Measurements from ENCODE around the gene PDCD7. TPM values are rescaled to one million over a fixed set of nuclear protein-coding genes. Genes with fewer than 3 reads are reported as not detected.

Gene PDCD7
- total and polyA plus RNA-seq, 5 donors, result 13.0 to 20.9 (median 15.9) TPM

- no peaks in the 10 kb centered on the region for H3K27me3 ChIP-seq (ENCODE audit: control insufficient read depth, insufficient read depth)
- peaks cover 22% of the 10 kb centered on the region for H3K4me1 ChIP-seq (ENCODE audit: control insufficient read depth, insufficient read depth, low read length)
- H3K4me3 ChIP-seq (ENCODE audit: low read length), result no peak overlapping the region
- no peaks in the 10 kb centered on the region for H3K9me3 ChIP-seq (ENCODE audit: control insufficient read depth, low read length)
- intact Hi-C loops (cut with DNase I), result no loop called here
- peak; percentile 9 to 30 for ATAC-seq
- H3K27ac ChIP-seq (ENCODE audit: low read length), result peak overlapping the region; percentile 74
- WGBS, result 20% methylated on average over 1 of the region's 1 CpG
- DNase-seq, result peak in 2 of 3 donors; percentile 45 to 72
Measured at GRCh38 chr15:65072027-65072426, 61.6 kb downstream of the PDCD7 start.

- H3K27me3 ChIP-seq (ENCODE audit: control insufficient read depth, insufficient read depth), result no peaks in the 10 kb centered on the region
- intact Hi-C loops (cut with DNase I), result no loop called here
- DNase-seq, result peak; percentile 67 to 87 (median 86)
- no peaks in the 10 kb centered on the region for H3K9me3 ChIP-seq (ENCODE audit: control insufficient read depth, low read length)
- H3K4me1 ChIP-seq (ENCODE audit: control insufficient read depth, insufficient read depth, low read length), result peaks cover 22% of the 10 kb centered on the region
- peak overlapping the region; percentile 74 for H3K27ac ChIP-seq (ENCODE audit: low read length)
- WGBS, result 24% methylated on average over 5 of the region's 5 CpGs
- H3K4me3 ChIP-seq (ENCODE audit: low read length), result no peak overlapping the region
- peak; percentile 64 to 73 for ATAC-seq
Measured at GRCh38 chr15:65071381-65071811, 62.2 kb downstream of the PDCD7 start.

- H3K27me3 ChIP-seq (ENCODE audit: control insufficient read depth, insufficient read depth), result no peaks in the 10 kb centered on the region
- no peaks in the 10 kb centered on the region for H3K9me3 ChIP-seq (ENCODE audit: control insufficient read depth, low read length)
- DNase-seq (no peak), ATAC-seq (no peak)
- H3K4me1 ChIP-seq (ENCODE audit: control insufficient read depth, insufficient read depth, low read length), result peaks cover 25% of the 10 kb centered on the region
- 57% methylated on average over 5 of the region's 5 CpGs for WGBS
- intact Hi-C loops (cut with DNase I), result no loop called here
- no peak overlapping the region for H3K4me3 ChIP-seq (ENCODE audit: low read length)
- H3K27ac ChIP-seq (ENCODE audit: low read length), result peak overlapping the region; percentile 92
Measured at GRCh38 chr15:65069779-65070546, 63.6 kb downstream of the PDCD7 start.

GRCh38 chr15:65069179-65069578, 64.4 kb downstream of the PDCD7 start:
- 43% methylated on average over 1 of the region's 1 CpG for WGBS
- DNase-seq, result peak; percentile 75 to 82 (median 80)
- no peaks in the 10 kb centered on the region for H3K27me3 ChIP-seq (ENCODE audit: control insufficient read depth, insufficient read depth)
- ATAC-seq, result peak; percentile 53 to 67
- peaks cover 25% of the 10 kb centered on the region for H3K4me1 ChIP-seq (ENCODE audit: control insufficient read depth, insufficient read depth, low read length)
- peak overlapping the region; percentile 92 for H3K27ac ChIP-seq (ENCODE audit: low read length)
- intact Hi-C loops (cut with DNase I), result no loop called here
- no peaks in the 10 kb centered on the region for H3K9me3 ChIP-seq (ENCODE audit: control insufficient read depth, low read length)
- no peak overlapping the region for H3K4me3 ChIP-seq (ENCODE audit: low read length)

GRCh38 chr15:65068403-65068788, 65.2 kb downstream of the PDCD7 start:
- Histone ChIP-seq H3K9me3 (ENCODE audit: control insufficient read depth, low read length) (no peaks in the 10 kb centered on the region), H3K4me3 (ENCODE audit: low read length) (peak overlapping the region; percentile 69), H3K4me1 (ENCODE audit: control insufficient read depth, insufficient read depth, low read length) (peaks cover 26% of the 10 kb centered on the region), H3K27ac (ENCODE audit: low read length) (peak overlapping the region; percentile 92), H3K27me3 (ENCODE audit: control insufficient read depth, insufficient read depth) (no peaks in the 10 kb centered on the region)
- ATAC-seq, result no peak
- DNase-seq, result no peak
- intact Hi-C loops (cut with DNase I), result no loop called here
- WGBS, result 70% methylated on average over 3 of the region's 3 CpGs

- Histone ChIP-seq H3K4me3 (ENCODE audit: low read length) (peak within 1 kb of the TSS; percentile 69), H3K27ac (ENCODE audit: low read length) (peak within 1 kb of the TSS; percentile 92), H3K9me3 (ENCODE audit: control insufficient read depth, low read length) (no peaks in the 10 kb centered on the region), H3K4me1 (ENCODE audit: control insufficient read depth, insufficient read depth, low read length) (peaks cover 30% of the 10 kb centered on the region), H3K27me3 (ENCODE audit: control insufficient read depth, insufficient read depth) (no peaks in the 10 kb centered on the region)
- WGBS, result 3% methylated on average over 66 of the region's 66 CpGs
- peak; percentile 65 to 88 (median 85) for DNase-seq
- intact Hi-C loops (cut with DNase I), result no loop called here
- ATAC-seq, result peak; percentile 40 to 44
Measured at GRCh38 chr15:65067645-65068402, 65.8 kb downstream of the PDCD7 start, which contains the start of gene RASL12. Gene RASL12, minus strand, starts transcription at chr15:65067991. Its CDS starts 156 bp downstream, at chr15:65067835.

Other genes with a start within 250 kb of the PDCD7 start
- gene ANKDD1A, start 221.9 kb downstream of the PDCD7 start, total RNA-seq, result 1 to 10 TPM; 3.0 to 6.0 (median 3.8) TPM
- gene ANKDD1A, start 221.9 kb downstream of the PDCD7 start, polyA plus RNA-seq, result 2.1 TPM
- 10 to 100 TPM; 54.2 to 59.3 (median 56.0) TPM for gene SPG21, start 143.9 kb downstream of the PDCD7 start, total RNA-seq
- 49.8 TPM for gene SPG21, start 143.9 kb downstream of the PDCD7 start, polyA plus RNA-seq
- gene MTFMT, start 104.2 kb downstream of the PDCD7 start, total RNA-seq, result 10 to 100 TPM; 17.4 to 18.0 (median 17.7) TPM
- 9.9 TPM for gene MTFMT, start 104.2 kb downstream of the PDCD7 start, polyA plus RNA-seq
- not detected for gene SLC51B, start 88.4 kb downstream of the PDCD7 start, total RNA-seq
- gene SLC51B, start 88.4 kb downstream of the PDCD7 start, polyA plus RNA-seq, result not detected
- gene RASL12, start 65.8 kb downstream of the PDCD7 start, total RNA-seq, result 10 to 100 TPM; 63.2 to 88.0 (median 70.0) TPM
- gene RASL12, start 65.8 kb downstream of the PDCD7 start, polyA plus RNA-seq, result 68.8 TPM
- gene KBTBD13, start 57.1 kb downstream of the PDCD7 start, total RNA-seq, result 1 to 10 TPM; 2.8 to 8.9 (median 5.3) TPM
- gene KBTBD13, start 57.1 kb downstream of the PDCD7 start, polyA plus RNA-seq, result 6.9 TPM
- gene UBAP1L, start 18.6 kb downstream of the PDCD7 start, total RNA-seq, result 1 to 10 TPM; 1.7 to 2.5 (median 1.8) TPM
- gene UBAP1L, start 18.6 kb downstream of the PDCD7 start, polyA plus RNA-seq, result 1.4 TPM
- gene CLPX, start 51.5 kb upstream of the PDCD7 start, total RNA-seq, result 10 to 100 TPM; 44.7 to 51.2 (median 49.2) TPM
- gene CLPX, start 51.5 kb upstream of the PDCD7 start, polyA plus RNA-seq, result 15.6 TPM
- 1 to 10 TPM; 2.3 to 9.9 (median 4.1) TPM for gene CILP, start 77.7 kb upstream of the PDCD7 start, total RNA-seq
- gene CILP, start 77.7 kb upstream of the PDCD7 start, polyA plus RNA-seq, result 1.3 TPM
- 1 to 10 TPM; 5.2 to 6.1 (median 5.5) TPM for gene PARP16, start 153.1 kb upstream of the PDCD7 start, total RNA-seq
- gene PARP16, start 153.1 kb upstream of the PDCD7 start, polyA plus RNA-seq, result 4.3 TPM
- 10 to 100 TPM in 1 of 4 donors, not detected in 3; 12.5 TPM for gene RNU5A-1, start 162.2 kb upstream of the PDCD7 start, total RNA-seq
- gene RNU5A-1, start 162.2 kb upstream of the PDCD7 start, polyA plus RNA-seq, result not detected
- 10 to 100 TPM; 16.9 to 71.0 (median 42.7) TPM for gene RNU5B-1, start 170.9 kb upstream of the PDCD7 start, total RNA-seq
- not detected for gene RNU5B-1, start 170.9 kb upstream of the PDCD7 start, polyA plus RNA-seq
- gene IGDCC3, start 244.2 kb upstream of the PDCD7 start, total RNA-seq, result under 1 TPM in 2 of 4 donors, not detected in 2; 0.09 to 0.14 TPM
- gene IGDCC3, start 244.2 kb upstream of the PDCD7 start, polyA plus RNA-seq, result 0.09 TPM